ENCODE data around the gene FBXO45.
"Not testable (repeated sequence)": the region's sequence is repeated elsewhere in the genome, so short reads cannot be mapped to it uniquely, and the experiment has no call there.

The FBXO45 gene

GRCh38 chr3:196558476-196558875 lies 10.0 kb upstream of the FBXO45 start:
- DNase-seq: no peak

DNA sequence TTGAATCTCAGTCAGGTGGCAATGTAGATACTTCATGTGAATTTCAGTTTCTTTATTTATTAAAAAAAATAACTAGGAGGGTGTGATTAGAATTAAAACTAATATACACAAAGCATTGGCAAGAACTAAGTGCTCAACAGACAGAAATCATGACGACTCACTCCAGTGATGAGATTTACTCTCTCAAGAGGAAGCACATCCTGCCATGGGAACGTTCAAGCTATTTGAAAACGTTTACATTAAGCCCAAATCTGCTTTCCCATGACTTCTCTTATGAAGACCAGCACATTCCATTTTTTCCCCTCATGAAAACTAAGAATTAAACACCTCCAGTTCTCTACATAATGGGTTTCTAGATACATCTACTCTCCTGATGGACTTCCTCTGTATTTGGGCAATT lies 8.6 kb upstream of the FBXO45 start:
- no peak for DNase-seq

DNA sequence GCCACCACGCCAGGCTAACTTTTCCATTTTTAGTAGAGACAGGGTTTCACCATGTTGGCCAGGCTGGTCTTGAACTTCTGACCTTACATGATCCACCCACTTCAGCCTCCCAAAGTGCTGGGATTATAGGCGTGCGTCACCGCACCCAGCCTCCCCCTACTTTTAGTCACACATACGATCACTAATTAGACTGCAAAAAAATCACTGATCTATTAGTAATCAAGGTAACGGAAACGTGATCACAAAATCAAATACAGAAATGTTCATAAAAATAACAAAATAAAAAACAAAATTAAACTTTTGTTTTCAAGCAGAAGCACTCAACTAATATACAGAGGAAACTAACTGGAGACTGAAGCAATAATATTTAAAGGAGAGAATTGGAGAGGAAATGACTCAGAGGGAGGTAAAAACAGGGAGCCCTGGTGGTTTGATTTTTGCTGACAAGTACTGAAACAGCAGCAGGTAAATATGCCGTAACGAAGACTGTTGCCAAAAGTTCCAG lies 4.7 kb upstream of the FBXO45 start:
- no peak for DNase-seq

- peak; percentile 53 to 72 for DNase-seq
These were observed 600 bp downstream of the FBXO45 start for GRCh38 chr3:196569003-196569516.

DNA sequence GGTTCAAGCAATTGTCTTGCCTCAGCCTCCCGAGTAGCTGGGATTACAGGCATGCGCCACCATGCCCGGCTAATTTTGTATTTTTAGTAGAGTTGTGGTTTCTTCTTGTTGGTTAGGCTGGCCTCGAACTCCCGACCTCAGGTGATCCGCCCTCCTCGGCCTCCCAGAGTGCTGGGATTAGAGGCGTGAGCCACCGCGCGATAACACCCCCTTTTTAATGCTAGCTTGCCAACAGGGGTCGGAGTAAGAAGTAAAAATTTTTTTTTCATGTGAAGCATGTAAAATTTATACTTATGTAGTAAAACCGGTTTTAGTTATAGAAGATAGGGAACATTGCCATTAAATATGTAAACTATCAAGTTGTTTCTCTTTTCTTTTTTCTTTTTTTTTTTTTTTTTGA lies 1.9 kb downstream of the FBXO45 start:
- DNase-seq: not testable (repeated sequence)

GRCh38 chr3:196572389-196572788 lies 3.9 kb downstream of the FBXO45 start:
- DNase-seq: no peak

- DNase-seq: no peak
These were observed 16.7 kb downstream of the FBXO45 start for GRCh38 chr3:196585044-196585757.

- no peak for DNase-seq
These were observed 21.8 kb downstream of the FBXO45 start for GRCh38 chr3:196590279-196590678.

DNA sequence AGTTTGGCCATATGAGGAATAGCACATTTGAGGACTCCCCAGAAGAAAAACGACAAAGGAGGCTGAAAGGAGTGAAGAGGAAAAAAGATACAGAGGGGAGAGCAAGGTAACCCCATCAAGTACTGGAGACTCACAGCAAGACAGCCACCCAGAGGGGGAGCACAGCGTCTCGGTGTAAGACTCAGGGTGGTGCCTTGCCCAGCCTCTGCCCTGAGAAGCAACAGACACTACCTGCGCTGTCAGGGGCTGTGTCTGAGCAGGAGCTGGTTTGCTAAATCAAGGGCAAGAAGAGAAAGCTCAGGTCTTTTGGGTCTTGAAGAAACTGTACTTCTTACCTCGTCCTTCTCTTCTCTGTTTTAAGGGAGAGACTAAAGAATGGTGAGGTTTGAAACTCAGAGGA lies 27.9 kb downstream of the FBXO45 start:
- no peak for DNase-seq

DNA sequence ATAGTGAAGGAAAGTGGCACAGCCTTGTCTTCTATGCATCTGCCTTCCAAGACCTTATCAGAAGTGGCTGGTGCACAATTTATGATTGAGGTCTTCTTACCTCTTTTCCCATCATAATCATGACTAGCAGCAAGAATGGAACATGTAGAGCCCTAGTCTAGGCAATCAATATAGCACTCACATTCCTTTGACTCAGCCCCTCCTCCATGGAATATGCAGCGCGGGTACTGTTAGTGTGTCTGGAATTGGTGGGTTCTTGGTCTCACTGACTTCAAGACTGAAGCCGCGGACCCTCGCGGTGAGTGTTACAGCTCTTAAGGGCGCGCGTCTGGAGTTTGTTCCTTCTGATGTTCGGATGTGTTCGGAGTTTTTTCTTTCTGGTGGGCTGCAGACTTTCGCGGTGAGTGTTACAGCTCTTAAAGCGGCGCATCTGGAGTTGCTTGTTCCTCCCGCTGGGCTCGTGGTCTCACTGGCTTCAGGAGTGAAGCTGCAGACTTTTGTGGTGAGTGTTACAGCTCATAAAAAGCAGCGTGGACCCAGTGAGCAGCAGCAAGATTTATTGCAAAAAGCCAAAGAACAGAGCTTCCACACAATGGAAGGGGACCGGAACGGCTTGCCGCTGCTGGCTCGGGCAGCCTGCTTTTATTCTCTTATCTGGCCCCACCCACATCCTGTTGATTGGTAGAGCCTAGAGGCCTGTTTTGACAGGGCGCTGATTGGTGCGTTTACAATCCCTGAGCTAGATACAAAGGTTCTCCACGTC lies 29.7 kb downstream of the FBXO45 start:
- not testable (repeated sequence) for DNase-seq

DNA sequence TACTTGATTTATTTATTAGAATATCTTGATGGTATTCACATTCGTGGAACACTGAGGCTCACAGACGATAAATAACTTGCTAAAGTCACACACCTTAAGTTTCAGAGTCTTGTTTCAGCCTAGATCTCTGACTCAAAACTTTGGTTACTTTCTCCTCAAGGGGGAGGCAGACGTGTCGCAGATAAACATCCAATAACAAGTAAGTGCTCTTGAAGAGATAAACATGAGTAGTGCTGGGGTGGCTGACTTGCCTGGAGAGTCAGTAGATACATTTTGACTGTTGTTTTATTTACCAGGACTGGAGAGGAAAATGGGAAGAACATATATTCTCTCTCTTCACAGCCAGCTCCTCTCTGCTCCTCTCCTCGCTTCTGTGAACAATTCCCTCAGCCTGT lies 31.3 kb downstream of the FBXO45 start:
- no peak for DNase-seq

- no peak for DNase-seq
These were observed 31.9 kb downstream of the FBXO45 start for GRCh38 chr3:196600359-196600758.

DNA sequence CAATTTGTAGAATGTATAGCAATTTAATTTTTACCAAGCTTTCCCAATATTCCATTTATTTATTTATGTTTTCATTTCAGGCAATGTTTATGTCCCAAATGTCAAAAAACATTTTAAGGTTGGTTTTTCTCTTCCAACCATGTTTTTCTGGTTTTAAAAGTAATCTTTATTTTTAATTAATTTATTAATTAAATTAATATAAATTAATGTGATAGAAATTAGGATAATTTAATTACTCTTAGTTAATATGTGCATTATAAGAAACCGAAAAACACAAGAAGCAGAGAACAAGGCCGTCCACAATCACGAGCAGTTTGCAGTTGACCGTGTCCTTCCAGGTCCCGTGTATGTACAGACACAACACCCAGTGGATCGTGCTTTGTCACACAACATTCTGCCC lies 34.2 kb downstream of the FBXO45 start:
- DNase-seq: no peak

- DNase-seq: no peak
These were observed 35.2 kb downstream of the FBXO45 start for GRCh38 chr3:196603683-196604082.

DNA sequence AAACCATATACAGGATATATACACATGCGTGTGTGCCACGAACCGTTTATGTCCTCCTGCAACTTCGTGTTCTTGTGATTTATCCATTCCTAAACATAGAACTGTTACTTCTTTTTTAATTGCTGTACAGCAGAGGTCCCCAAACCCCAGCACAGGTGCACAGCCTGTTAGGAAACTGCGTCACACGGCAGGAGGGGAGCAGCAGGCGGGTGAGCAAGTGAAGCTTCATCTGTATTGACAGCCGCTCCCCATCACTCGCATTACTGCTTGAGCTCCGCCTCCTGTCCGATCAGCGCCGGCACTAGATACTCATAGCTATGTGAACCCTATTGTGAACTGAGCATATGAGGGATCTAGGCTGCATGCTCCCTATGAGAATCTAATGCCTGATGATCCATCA lies 36.1 kb downstream of the FBXO45 start:
- DNase-seq: no peak

GRCh38 chr3:196608693-196609092 lies 40.2 kb downstream of the FBXO45 start:
- DNase-seq: no peak

DNA sequence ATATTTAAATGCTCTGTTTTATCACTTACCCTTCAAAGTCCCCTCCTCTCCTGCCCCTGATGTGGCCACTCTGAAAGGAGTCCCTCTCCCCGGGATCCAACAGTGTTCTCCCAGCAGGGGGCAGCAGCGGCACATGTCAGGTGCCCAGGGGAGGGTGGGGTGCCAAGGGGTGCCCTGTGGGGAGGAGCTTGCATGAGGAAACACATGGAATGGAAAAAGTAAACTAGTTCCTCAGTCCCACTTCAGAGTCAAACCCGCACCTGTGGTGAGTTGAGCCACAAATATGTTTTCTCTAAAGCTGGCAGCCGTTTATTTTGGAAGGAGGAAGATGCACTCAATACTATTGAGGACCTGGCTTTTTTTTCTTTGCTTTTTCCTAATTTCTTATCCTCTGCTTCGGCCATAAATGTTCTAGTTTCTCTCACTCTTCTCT lies 40.9 kb downstream of the FBXO45 start:
- peak; percentile 88 to 93 for DNase-seq

DNA sequence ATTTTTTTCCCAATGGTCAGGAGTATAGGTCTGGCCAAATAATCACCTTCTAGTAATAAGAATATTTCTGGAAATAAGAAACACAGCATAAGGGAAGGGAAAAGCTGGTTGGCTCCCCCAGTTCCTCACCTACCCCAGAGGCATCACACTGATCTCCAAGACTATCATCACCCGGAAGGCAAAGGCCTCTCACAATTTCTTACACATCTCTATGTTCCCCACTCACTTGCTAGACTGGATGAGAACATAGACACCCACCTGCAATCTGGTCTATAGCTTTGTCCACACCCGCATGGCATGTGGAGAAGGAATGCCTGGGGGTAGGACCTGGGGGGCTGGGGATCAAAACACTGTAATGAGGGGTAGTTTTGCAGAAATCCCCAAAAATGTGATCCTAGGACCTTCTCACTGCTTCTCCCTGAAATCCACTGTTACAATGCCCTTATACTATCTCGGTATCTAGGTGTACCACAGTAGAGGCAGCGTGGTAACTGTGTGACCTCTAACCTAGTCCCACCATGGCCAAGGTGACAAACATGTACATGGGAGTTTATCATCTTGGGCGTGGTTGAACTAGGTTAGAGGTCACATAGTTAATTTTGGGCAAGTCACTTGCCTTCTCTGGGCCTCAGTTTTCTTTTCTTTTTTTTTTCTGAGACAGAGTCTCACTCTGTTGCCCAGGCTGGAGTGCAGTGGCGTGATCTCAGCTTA lies 41.5 kb downstream of the FBXO45 start:
- no peak for DNase-seq

DNA sequence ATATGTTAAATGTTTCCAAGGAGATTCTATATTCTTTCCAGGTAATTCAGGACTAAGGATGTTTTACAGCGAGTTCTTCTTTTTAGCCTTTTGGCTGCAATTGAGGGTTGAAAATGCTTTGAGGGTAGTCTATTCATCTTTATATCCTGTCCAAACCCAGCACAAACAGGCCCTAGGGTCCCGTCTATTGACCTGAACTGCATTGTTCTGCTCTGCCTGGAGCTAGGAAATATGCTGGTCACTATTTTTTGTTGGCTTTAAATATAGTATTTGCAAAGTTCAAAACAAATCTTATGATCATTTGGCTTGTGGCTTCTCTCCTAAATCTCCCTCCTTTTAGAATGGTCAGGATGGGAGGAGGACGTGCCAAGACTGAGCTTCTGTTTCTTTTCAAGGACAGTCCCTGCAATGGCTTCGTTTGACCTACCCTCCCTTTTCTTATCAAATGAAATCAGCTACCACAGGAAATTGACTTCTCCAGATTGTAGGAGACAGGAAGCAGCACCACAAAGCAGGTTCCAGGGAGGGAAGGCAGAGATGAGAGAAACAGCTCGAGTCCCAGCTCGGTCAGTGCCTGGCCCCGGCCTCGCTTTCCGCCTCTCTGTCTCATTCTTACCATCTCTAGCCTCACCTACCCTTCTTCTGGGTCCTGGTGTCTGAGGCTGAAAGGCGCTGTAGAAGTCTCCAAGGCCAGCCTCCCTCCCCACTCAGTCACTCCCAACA lies 43.5 kb downstream of the FBXO45 start:
- DNase-seq: no peak

- DNase-seq: not testable (repeated sequence)
These were observed 46.8 kb downstream of the FBXO45 start for GRCh38 chr3:196615234-196615633.

DNA sequence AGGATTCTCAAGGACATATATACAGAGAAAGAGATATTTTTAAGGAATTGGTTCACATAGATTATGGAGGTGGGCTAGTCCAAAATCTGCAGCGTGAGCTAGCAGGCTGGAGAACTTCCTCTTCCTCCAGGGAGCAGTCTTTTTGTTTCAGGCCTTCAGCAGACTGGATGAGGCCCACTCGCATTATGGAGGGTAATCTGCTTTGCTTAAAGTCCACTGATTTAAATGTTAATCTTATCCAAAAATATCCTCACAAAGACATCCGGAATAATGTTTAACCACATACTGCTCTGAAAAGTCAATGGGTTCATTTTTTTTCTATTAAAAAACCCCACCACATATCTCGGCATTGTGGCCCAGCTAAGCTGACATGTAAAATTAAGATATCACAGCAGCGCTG lies 48.8 kb downstream of the FBXO45 start:
- no peak for DNase-seq

DNA sequence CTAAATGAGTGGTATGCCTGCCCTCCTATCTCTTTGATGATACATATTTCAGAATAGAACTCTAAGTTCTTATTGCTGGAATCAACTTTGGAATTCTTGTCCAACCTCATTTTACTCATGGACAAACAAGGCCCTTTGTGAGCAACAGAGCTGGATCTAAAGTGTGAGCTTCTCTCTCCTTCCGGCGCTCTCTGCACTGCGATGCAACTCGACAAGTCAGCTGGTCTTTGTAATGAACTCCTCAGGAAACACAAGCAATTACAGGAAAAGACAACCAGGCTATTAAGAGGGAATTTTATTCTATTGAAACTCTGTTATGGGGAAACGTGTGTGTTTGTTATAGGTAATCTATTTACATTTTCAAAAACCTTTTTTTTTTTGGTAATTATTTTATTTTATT lies 50.8 kb downstream of the FBXO45 start:
- no peak for DNase-seq

DNA sequence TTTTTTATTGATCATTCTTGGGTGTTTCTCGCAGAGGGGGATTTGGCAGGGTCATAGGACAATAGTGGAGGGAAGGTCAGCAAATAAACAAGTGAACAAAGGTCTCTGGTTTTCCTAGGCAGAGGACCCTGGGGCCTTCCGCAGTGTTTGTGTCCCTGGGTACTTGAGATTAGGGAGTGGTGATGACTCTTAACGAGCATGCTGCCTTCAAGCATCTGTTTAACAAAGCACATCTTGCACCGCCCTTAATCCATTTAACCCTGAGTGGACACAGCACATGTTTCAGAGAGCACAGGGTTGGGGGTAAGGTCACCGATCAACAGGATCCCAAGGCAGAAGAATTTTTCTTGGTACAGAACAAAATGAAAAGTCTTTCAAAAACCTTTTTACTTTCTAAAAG lies 51.2 kb downstream of the FBXO45 start:
- DNase-seq: not testable (repeated sequence)
